UCSD-AML1 (cell line): ENCODE data around the gene RHOT1.

Experiments used
- DNase-seq: peaks from one replicate; lab custom pipeline; 2025; ENCODE audit not compliant: unreplicated experiment; lab: John Stamatoyannopoulos, UW

RHOT1 gene

DNA sequence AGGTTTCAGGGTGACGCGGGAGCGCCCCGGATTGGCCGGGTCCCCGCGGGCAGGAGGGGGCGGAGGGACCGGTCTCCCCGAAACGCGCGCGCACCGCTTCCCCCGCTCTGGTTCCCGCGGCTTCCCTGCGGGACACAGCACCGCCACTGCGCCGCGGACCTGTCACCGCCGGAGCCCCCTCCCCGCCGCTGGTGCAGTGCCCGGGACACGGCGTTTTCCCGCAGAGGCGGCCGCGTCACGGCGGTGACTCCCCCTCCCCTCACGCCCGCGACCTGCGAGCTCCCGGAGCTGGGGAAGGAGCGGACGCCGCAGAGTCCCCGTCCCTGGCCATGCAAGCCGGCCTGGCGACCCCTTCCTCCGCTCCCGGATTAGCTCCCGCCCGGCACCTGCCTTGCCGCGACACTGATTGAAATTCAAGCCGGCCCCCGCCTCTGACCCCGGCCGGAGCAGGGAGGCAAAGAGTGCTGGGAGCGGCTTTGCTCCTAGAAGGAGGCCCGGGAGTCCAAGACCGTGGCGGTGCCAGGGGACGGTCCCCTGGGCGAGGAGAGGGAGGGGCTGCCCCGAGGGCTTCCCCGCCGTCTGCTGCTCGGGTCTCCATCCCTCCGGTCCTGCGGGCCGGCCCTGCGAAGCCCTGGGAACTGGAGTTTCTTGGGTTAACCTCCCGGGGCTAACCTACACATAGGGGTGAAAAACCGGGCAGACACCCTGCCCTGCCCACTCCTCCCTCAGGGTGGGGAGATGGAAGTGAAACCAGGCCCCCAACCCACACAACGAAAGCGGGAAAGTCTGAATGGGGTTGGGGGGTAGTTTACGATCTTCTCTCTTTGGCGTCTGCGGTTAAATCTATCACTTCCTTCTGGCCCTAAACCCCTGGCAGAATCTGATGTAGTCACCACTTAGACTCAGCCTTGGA lies 124.3 kb downstream of the RHOT1 start:
- DNase-seq = no peak

DNA sequence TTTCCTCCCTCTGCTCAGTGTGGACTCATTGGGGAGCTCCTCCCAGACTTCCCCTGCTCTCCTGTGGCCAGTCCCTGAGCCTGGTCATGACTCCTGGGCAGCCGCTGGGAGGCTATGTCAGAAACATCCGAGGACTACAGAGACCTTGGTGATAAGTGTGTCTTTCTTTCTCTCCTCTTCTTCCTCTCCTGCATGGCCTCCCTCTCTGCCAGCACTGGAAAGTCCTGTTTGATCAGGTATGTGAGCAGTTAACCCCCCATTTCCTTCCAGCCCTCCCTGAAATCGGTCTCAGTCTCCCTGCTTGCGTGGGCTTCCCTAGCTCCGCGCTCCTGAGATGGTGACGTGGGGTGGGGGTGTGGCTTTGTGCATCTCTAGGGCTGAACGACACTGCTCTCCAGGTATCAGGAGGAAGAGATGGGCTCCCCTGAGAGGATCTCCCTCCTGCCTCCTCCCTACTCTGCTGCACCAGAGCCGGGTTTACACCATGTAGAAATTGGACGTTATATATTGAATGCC lies 125.4 kb downstream of the RHOT1 start:
- no peak for DNase-seq

DNA sequence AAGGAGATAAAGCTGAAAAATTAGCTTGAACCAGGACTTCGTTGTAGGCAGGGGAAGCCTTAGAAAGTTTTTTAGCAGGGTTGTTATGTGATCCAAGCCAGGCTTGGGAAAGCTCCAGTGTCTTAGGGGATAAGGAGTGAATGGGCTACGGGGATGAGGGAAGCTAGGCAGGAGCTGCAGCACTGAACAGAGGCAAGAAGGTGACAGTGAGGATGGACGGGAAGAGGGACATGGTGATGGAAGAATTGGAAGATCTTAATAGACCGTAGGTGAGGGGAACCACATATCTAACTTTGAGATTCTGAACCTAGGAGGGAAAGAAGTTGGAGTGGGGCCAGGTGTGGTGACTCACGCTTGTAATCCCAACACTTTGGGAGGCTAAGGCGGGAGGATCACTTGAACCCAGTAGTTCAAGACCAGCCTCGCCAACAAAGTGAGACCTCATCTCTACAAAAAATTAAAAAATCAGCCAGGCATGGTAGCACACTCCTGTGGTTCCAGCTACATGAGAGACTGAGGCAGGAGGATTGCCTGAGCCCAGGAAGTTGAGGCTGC lies 126.5 kb downstream of the RHOT1 start:
- DNase-seq = no peak

DNA sequence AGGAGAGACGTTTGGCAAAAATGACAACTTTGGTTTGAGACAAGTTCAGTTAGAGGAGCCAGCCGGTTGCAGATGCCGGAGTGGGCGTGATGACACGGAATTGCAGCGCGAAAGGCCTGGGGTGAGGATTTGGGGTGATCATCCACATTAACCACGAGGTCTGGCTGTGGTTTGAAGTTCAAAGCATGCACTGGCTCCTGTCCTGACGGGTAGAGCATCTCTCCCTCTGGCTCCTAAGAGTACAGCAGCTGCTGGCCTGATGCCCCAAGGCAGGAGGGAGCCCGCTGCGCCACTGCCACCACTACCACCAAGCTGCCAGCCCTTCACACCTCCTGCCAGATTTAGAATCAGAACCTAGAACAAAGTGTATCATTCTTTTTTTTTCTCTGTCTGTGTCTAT lies 127.1 kb downstream of the RHOT1 start:
- DNase-seq = no peak

DNA sequence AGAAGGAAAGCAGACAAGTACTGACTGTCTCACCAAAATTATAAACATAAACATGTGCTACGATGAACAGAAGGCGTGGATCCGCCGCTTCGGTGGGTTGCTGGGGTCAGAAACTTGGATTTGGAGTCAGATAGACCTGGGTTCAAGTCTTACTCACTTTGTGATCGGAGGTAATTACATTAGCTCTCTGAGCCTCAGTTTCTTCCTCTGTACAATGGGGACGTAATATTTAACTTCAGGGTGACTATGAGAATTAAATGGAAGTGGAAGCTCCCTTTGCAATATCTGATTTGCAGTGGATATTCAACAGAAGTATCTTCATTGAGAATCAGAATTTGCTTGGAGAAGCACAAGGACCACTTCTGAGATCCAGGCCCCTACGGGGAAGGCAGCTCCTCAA lies 129.5 kb downstream of the RHOT1 start:
- DNase-seq = no peak

DNA sequence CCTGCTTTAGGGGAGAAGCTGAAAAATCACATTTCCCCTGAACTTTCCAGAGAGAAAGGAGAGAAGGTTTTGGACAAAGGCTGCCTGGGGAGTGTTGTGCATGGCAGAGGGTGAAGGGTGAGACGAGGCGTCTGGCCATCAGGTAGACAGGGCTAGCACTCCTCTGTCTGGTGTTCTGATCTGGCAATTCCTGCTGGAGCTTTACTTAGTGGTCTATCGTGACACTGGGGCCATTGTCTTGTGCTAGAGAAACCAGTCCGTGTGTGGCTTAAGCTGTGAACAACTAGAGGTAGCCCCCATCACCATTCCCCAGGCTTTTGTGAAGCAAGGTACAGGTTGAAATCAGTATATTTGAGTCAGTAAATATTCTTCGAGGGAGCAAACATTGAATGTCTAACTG lies 131.8 kb downstream of the RHOT1 start:
- DNase-seq = no peak

DNA sequence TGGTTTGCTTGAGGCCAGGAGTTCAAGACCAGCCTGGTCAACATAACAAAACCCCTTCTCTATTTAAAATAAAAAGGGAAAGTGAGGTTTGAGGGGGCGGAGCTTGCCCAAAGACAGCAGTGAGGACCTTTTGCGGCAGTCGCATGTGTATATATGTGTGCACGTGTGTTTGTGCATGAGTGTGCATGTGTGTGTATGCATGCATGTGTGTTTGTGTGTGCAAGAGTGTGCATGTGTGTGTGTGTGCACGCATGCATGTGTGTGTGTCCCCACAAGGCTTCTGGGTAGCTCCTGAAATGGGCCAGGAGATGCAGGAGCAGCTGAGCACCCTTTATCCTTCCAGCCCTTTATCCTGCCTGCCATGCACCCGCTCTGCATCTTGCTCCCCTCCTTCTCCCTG lies 132.3 kb downstream of the RHOT1 start:
- DNase-seq = no peak
